HK-2 (cell line): ENCODE data around the gene ANKMY1.

Source experiments
- DNase-seq: peaks from one replicate; pipeline ENCODE4 v3.0.0-alpha.2; 2018; ENCODE audit not compliant: unreplicated experiment

Gene ANKMY1

DNA sequence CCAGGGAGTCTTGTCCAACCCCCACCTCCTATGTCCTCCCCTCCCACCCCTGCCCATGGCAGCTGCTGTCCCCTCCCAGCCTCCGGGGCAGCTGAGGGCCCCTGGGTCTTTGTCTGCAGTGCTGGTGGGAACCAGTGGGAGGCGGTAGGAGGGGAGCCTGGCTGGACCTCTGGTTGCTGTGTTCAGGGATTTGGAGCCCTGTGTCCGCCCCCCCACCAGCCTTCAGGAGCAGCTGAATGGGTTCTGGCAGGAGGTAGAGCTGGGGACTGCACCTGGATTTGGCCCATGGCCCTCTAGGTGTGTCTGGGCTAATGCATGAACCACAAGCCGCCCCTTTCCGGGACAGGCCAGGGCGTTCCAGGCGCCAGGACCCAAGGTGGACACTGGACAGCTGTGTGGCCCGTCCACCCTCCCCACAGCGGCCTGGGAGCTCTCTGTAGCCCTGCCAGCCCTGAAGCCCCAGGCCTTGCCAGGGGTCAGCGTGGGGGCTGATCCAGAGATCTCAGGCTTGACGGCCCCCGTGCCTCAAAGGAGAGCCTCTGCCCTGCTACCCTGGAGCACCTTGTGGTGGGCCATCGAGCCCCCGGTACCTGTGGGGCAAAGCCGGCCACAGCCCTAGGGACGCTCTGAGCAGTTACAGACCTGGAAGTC, 96.9 kb downstream of the ANKMY1 start:
- DNase-seq: no peak

- DNase-seq: no peak
These were observed 97.5 kb downstream of the ANKMY1 start for GRCh38 chr2:240460253-240460711.

GRCh38 chr2:240459401-240460252, 98.2 kb downstream of the ANKMY1 start:
- DNase-seq: no peak

- no peak for DNase-seq
These were observed 98.8 kb downstream of the ANKMY1 start for GRCh38 chr2:240458900-240459391.

DNA sequence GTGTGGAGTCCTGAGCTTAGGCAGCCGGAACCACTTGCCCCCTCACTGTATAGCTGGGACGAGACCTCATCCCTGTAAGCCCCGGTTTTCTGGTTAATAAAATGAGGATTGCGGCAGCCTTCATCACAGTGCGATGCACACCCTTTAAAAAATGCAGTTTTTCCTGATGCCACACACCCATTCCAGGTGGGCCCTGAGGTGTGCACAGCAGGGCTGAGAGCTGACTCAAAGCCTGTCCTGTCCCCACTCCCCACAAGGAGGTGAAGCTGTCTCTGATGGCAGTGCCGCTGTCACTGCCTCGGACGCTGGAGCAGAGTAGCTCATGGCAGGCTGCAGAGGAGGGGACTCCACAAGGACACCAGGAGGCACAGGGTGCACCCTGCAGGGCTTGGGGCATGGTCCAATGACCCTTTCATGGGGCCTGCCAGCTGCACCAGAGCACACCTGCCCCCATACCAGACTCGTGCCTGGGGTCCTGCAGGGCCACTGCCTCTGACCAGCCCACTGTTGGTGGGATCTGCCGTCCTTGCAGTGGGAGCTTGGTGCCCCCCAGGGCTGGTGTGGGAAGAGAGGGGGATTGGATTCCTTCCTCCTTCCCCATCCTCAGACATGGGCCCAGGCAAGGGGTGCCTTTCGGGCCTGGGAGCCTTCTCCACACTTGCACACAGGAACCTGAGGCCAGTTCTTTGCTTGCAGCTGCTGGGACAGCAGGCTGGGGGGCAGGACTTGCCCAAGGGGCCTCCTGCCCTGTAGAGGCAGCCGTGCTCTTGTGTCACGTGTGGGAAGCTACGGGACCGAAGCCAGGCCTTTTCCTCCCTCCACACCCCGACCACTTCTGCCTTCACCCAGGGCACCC, 99.5 kb downstream of the ANKMY1 start:
- DNase-seq: no peak

GRCh38 chr2:240457223-240458043, 100.4 kb downstream of the ANKMY1 start:
- no peak for DNase-seq

DNA sequence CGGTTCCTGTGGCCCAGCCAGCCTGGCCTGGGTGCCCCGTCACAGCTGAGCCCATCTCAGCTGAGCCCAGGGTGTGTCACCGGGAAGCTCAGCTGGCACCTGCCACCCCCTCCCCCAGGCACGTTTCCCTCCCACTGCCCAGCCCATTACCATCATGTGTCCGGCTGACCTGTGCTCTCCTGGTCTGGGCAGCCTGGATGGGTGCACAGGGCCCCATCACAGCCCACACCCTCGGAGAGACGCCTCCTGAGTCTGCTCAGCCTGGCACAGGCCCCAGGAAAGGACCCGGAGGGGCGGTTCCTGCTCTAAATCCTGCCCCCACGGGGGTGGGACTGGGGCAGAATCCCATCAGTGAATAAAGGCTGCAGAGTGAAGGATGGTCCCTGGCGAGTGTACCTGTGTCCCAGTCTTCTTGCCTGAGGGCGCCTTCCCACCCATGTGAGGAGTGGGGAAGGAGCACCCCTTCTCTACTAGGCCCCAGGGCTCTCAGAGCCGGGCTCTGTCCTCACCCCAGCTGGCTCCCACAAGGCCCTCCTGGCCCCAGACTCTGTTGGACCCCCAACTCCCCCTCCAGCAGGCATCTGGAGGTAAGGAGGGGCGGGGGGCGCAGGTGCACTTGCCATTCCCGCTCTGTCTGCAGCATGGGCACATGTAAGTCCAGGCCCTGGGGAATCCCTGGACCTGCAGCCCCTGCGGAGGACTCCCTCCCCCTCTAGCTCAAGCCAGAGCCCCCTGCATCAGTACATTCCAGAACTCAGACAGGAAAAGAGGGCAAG, 101.2 kb downstream of the ANKMY1 start:
- DNase-seq: no peak

- DNase-seq: no peak
These were observed 101.9 kb downstream of the ANKMY1 start for GRCh38 chr2:240455647-240456446.

GRCh38 chr2:240455272-240455646, 102.5 kb downstream of the ANKMY1 start:
- DNase-seq: no peak

GRCh38 chr2:240454106-240454901, 103.5 kb downstream of the ANKMY1 start:
- DNase-seq: no peak

DNA sequence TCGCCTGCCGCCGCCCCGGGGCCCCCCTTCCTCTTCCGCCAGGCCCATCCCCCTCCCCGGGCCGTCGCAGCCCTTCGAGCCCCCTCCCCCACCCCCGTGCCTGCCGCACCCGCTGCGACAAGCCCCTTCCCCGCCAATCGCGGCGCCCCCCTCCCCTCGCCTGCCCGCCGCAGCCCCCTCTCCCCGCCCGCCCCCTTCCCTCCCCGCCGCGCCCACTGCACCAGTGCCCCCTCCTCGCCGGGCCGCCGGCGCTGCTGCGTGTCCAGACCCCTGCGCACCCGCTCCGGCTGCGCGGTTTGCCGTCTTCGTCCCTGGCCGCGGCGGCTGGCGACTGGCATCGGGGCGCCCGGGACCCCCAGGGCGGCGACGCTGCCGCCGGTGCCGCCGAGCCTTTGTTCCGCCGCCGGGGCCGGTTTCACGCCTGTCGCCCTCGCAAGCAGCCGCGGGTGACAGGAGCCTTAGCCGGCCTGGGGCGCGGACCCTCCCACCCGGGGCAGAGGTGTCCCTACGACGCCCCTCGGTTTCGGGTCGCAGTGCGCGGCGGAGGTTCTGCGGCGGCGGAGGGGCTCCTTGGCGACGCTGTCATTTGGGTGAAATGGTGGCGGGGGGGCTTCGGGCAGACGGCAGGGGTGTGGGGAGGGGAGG, 104.2 kb downstream of the ANKMY1 start:
- no peak for DNase-seq

DNA sequence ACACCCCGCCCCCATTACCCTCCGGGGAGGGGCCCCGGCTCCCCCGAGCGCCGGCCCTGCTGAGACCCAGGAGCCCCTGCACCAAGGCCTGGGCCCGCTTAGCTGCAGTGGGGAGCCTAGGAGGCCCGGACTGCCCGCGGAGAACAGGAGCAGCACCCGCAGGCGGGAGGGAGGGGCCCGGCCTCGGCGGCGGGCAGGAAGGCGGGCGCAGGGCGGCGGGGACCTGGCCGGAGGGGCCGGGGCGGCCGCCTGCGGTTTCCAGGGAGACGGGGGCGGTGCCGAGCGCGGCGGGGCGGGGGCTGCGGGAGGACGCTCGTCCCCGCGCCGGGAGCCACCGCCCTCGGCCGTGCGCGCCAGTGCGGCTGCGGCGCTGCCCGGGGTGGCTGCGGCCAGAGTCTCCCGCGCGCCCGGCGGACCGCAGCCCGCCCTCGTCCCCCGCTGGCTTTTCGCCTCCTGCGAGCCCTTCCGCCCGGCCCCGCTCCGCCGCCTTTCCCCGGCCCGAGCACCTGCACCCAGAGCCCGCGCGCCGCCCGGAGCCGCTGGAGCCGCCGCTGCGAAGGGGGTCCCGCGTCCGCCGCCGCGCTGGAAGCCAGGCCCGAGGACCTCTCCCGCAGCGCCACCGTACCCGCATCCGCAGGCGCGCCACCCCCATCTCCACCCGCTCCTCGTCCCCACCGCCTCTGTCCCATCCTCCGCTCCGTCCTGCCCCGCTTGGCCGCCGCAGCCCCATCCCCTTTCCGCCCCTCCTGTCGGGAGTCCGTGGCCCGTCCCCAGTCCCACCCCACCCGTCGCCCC, 105.1 kb downstream of the ANKMY1 start:
- DNase-seq: peak; percentile 75

DNA sequence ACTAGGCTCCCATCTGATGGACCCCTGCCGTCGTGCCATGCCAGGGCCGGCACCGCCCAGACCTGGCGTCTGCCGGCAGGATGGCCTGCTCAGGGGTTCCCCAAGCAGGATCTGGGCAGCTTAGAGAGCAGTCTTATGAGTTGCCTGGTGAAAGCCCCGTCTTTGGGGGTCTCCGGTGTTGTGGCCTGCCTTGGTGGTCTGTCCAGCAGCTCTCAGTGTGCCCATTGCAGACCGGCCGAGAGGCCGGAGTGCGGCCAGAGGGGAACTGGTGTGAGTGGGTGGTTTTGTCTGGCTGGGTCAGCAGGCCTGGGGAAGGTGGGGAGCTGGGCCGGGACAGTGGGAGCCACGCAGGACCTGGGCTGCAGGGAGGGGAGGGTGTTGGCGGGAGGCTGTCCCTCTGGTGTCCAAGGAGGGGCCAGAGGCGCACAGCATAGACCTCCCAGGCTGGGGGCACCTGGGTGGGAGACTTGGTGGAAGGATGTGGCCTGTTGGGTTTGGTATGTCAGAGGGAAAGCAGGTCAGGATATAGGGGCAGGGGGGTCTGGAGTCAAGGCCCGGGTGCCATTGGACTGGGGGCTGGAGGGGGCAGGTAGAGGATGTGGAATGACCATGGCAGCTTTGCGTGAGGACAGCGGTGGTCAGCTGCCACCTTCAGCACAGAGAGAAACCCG, 105.9 kb downstream of the ANKMY1 start:
- no peak for DNase-seq

DNA sequence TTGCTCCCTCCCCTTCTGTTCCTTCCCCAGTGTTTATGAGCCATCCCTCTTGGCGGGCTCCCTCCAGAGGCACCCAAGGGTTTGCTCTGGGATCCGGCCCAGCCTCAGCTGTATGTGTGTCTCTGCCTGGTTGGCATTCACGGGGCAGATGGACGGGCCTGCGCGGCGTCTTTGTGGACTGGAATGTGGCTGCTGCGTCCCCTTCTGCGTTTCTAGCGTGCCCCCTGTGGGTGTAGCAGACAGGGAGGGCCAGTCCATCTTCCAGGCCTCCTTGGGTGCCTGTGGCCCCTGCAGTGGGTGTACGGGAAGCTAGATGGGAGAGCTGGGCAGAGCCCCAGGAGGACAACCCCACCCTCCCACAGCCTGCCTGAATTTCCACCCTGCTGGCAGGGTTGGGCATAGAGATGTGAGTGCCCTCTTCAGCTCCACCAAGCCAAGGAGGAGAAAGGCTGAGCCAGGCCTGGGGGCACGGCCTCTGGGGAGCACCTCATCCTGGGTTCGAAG, 106.6 kb downstream of the ANKMY1 start:
- no peak for DNase-seq

DNA sequence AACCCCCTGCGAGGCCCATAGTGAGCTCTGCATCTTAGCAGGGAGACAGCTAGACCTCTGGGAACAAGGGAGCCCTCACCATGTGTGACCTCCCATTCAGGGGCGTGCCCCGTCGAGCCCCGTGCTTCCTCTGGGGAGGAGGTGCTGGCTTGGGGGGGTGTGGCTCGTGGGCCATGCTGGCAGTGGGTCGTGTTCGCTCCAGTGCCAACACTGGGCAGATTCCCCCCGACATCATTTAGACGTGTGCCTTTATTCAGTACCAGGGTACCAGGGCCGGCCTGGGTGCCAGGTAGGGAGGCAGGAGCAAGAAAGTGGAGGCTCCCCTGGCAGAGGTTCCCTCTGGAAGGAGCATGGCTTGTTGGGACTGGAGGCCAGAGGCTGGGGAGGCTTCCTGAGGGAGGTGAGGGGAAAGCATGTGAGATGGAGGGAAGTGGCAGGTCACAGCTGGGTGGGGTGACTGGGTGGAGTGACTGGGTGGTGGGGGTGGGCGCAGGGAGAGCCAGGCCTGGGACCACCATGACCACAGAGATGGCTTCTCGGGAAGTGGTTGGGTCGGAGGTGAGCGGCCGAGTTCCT, 107.2 kb downstream of the ANKMY1 start:
- DNase-seq: no peak
